HFFc6 (cell line): ENCODE results near the gene ANKRD6. TPM values are rescaled to one million over a fixed set of nuclear protein-coding genes. Genes with fewer than 3 reads are reported as not detected.

Source experiments
- DNase-seq: peaks from one replicate; pipeline ENCODE4 v3.0.0-alpha.2; 2018
- H3K27ac Mint-ChIP-seq: 2 replicates; pipeline ENCODE4 v1.8.0; 2020; ENCODE audit warnings: mild to moderate bottlenecking, mixed read lengths
- H3K27me3 Mint-ChIP-seq: 2 replicates; pipeline ENCODE4 v1.8.0; 2021; ENCODE audit warnings: mild to moderate bottlenecking, moderate library complexity, mixed read lengths; ENCODE audit not compliant: insufficient read depth
- H3K36me3 Mint-ChIP-seq: 2 replicates; pipeline ENCODE4 v1.8.0; 2021; ENCODE audit warnings: low read depth, mixed read lengths
- H3K4me1 Mint-ChIP-seq: 2 replicates; pipeline ENCODE4 v1.8.0; 2020; ENCODE audit warnings: low read depth, mixed read lengths
- H3K4me3 Mint-ChIP-seq: 2 replicates; pipeline ENCODE4 v1.8.0; 2020; ENCODE audit warnings: mild to moderate bottlenecking, moderate library complexity, mixed read lengths
- H3K9me3 Mint-ChIP-seq: 2 replicates; pipeline ENCODE4 v1.8.0; 2020; ENCODE audit warnings: mild to moderate bottlenecking, mixed read lengths
- total RNA-seq, 6 experiments: library from RNA; stranded (reverse); fragmentation: NEBNext Ultra II Directional; extraction: Animal tissue kit (Norgen Biotek cat#: 25700); gene quantifications; 2 replicates in 1 of 6; 3 replicates in 5 of 6; pipeline ENCODE4 v1.2.3, GENCODE V29; 2021
- TF ChIP-seq, protein P1 (sequence below): fragments of 200-600 bp; sonication (generic); IDR thresholded peaks from 2 replicates; pipeline ENCODE4 v1.5.0; 2021; ENCODE audit warnings: antibody characterized with exemption, mild to moderate bottlenecking

Gene ANKRD6
- total RNA-seq, 6 experiments from 2014 or later: not detected

DNA sequence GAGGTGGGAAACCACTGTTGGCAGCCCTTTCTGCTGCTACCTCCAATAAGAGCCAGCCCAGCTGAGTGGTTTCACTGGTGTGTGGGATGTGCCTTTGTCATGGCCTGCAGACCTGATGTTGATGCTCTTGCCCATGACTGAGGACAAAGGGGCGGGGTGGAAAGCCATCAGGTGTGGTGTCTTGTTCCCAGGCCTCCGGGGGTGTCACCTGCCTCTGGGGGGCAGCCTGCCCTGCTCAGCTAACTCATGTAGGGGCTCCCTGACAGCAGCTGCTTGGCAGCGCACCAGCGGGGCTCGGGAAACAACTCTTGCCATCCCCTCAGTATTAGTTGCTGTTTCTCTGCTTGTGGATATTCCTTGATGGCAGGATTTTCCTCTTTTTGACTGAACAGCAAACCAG, 114.3 kb downstream of the ANKRD6 start:
- Mint-ChIP-seq H3K4me3 (no peak overlapping the region), H3K36me3 (no peaks in the 10 kb centered on the region), H3K4me1 (no peaks in the 10 kb centered on the region), H3K9me3 (no peaks in the 10 kb centered on the region), H3K27ac (no peak overlapping the region), H3K27me3 (peaks cover 18% of the 10 kb centered on the region)
- DNase-seq: no peak
- TF ChIP-seq, protein P1, sequence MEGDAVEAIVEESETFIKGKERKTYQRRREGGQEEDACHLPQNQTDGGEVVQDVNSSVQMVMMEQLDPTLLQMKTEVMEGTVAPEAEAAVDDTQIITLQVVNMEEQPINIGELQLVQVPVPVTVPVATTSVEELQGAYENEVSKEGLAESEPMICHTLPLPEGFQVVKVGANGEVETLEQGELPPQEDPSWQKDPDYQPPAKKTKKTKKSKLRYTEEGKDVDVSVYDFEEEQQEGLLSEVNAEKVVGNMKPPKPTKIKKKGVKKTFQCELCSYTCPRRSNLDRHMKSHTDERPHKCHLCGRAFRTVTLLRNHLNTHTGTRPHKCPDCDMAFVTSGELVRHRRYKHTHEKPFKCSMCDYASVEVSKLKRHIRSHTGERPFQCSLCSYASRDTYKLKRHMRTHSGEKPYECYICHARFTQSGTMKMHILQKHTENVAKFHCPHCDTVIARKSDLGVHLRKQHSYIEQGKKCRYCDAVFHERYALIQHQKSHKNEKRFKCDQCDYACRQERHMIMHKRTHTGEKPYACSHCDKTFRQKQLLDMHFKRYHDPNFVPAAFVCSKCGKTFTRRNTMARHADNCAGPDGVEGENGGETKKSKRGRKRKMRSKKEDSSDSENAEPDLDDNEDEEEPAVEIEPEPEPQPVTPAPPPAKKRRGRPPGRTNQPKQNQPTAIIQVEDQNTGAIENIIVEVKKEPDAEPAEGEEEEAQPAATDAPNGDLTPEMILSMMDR: no peak

- peaks cover 13% of the 10 kb centered on the region for H3K27me3 Mint-ChIP-seq
- H3K36me3 Mint-ChIP-seq: no peaks in the 10 kb centered on the region
- TF ChIP-seq, protein P1: no peak
- no peak overlapping the region for H3K27ac Mint-ChIP-seq
- H3K4me1 Mint-ChIP-seq: no peaks in the 10 kb centered on the region
- no peaks in the 10 kb centered on the region for H3K9me3 Mint-ChIP-seq
- no peak overlapping the region for H3K4me3 Mint-ChIP-seq
- no peak for DNase-seq
Observed at GRCh38 chr6:89553431-89553830, 120.5 kb downstream of the ANKRD6 start.

DNA sequence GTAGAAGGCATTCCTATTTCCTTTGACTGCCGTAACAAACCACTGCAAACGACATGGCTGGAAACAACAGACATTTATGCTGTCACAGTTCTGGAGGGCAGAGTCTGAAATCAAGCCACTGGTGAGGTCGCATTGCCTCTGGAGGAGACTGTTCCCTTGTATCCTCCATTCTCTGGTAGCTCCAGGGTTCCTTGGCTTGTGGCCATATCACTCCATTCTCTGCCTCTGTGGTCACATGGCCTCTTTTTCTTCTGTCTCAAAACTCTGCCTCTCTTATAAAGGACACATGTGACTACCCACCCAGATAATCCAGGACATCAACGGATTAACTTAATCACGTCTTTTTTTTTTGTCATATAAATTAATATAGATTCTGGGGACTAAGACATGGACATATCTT, 121.2 kb downstream of the ANKRD6 start:
- Mint-ChIP-seq H3K9me3 (no peaks in the 10 kb centered on the region), H3K27ac (no peak overlapping the region), H3K4me1 (no peaks in the 10 kb centered on the region), H3K36me3 (no peaks in the 10 kb centered on the region), H3K4me3 (no peak overlapping the region), H3K27me3 (peaks cover 13% of the 10 kb centered on the region)
- TF ChIP-seq, protein P1: no peak
- DNase-seq: no peak

GRCh38 chr6:89555031-89555430, 122.1 kb downstream of the ANKRD6 start:
- Mint-ChIP-seq H3K9me3 (no peaks in the 10 kb centered on the region), H3K36me3 (no peaks in the 10 kb centered on the region), H3K27me3 (peaks cover 13% of the 10 kb centered on the region), H3K4me3 (no peak overlapping the region), H3K27ac (no peak overlapping the region), H3K4me1 (no peaks in the 10 kb centered on the region)
- DNase-seq: no peak
- TF ChIP-seq, protein P1: no peak

GRCh38 chr6:89555806-89556205, 122.9 kb downstream of the ANKRD6 start:
- Mint-ChIP-seq H3K4me3 (no peak overlapping the region), H3K36me3 (no peaks in the 10 kb centered on the region), H3K4me1 (no peaks in the 10 kb centered on the region), H3K27me3 (peaks cover 13% of the 10 kb centered on the region), H3K9me3 (no peaks in the 10 kb centered on the region), H3K27ac (no peak overlapping the region)
- TF ChIP-seq, protein P1: no peak
- no peak for DNase-seq

- Mint-ChIP-seq H3K27ac (no peak overlapping the region), H3K4me3 (no peak overlapping the region), H3K4me1 (no peaks in the 10 kb centered on the region), H3K27me3 (peaks cover 11% of the 10 kb centered on the region), H3K9me3 (no peaks in the 10 kb centered on the region), H3K36me3 (no peaks in the 10 kb centered on the region)
- no peak for DNase-seq
- TF ChIP-seq, protein P1: no peak
Observed at GRCh38 chr6:89559487-89559886, 126.5 kb downstream of the ANKRD6 start.
